ENCODE measurements around the gene MPPED1. TPM values are rescaled to one million over a fixed set of nuclear protein-coding genes. Genes with fewer than 3 reads are reported as not detected.

The MPPED1 gene
- total RNA-seq, 1 donor from 2014 or later = not detected

GRCh38 chr22:43554694-43555365 lies 143.0 kb downstream of the MPPED1 start:
- H3K27ac ChIP-seq (ENCODE audit: low read depth, low read length) = no peak overlapping the region
- Mint-ChIP-seq H3K4me1 (ENCODE audit: low read depth, unreplicated experiment) (no peaks in the 10 kb centered on the region), H3K27ac (ENCODE audit: unreplicated experiment) (no peak overlapping the region), H3K36me3 (ENCODE audit: low read depth, unreplicated experiment) (peaks cover 4% of the 10 kb centered on the region), H3K27me3 (ENCODE audit: low read depth, unreplicated experiment) (peaks cover 18% of the 10 kb centered on the region), H3K4me3 (ENCODE audit: unreplicated experiment) (no peak overlapping the region), H3K9me3 (ENCODE audit: unreplicated experiment) (peaks cover 7% of the 10 kb centered on the region)
- no peak for DNase-seq (ENCODE audit: low read depth)
- no peaks in the 10 kb centered on the region for H4K20me1 ChIP-seq (ENCODE audit: insufficient read depth, low read length)
- H2AFZ ChIP-seq (ENCODE audit: low read depth, low read length) = no peak overlapping the region
- H3K79me2 ChIP-seq (ENCODE audit: insufficient read depth, low read length) = no peaks in the 10 kb centered on the region
- H3K9ac ChIP-seq (ENCODE audit: low read length) = no peak overlapping the region
- no peaks in the 10 kb centered on the region for H3K36me3 ChIP-seq (ENCODE audit: insufficient read depth, low read length)
- no peak overlapping the region for H3K4me2 ChIP-seq (ENCODE audit: low read length)
- H3K27me3 ChIP-seq (ENCODE audit: insufficient read depth, low read length) = no peaks in the 10 kb centered on the region
- TF ChIP-seq, protein P1, sequence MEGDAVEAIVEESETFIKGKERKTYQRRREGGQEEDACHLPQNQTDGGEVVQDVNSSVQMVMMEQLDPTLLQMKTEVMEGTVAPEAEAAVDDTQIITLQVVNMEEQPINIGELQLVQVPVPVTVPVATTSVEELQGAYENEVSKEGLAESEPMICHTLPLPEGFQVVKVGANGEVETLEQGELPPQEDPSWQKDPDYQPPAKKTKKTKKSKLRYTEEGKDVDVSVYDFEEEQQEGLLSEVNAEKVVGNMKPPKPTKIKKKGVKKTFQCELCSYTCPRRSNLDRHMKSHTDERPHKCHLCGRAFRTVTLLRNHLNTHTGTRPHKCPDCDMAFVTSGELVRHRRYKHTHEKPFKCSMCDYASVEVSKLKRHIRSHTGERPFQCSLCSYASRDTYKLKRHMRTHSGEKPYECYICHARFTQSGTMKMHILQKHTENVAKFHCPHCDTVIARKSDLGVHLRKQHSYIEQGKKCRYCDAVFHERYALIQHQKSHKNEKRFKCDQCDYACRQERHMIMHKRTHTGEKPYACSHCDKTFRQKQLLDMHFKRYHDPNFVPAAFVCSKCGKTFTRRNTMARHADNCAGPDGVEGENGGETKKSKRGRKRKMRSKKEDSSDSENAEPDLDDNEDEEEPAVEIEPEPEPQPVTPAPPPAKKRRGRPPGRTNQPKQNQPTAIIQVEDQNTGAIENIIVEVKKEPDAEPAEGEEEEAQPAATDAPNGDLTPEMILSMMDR (IDR thresholded peaks at IDR 0.05; ENCODE audit: insufficient read depth, low read depth, low read length) = no peak
- TF ChIP-seq EZH2 (IDR thresholded peaks at IDR 0.05; ENCODE audit: insufficient read depth, low read length) = no peak
- no peaks in the 10 kb centered on the region for H3K4me1 ChIP-seq (ENCODE audit: insufficient read depth, low read length)
- H3K4me3 ChIP-seq (ENCODE audit: insufficient read depth, low read depth, low read length) = no peak overlapping the region
- no peak for FAIRE-seq
- no peaks in the 10 kb centered on the region for H3K9me3 ChIP-seq (ENCODE audit: insufficient read depth, low read depth, low read length)

DNA sequence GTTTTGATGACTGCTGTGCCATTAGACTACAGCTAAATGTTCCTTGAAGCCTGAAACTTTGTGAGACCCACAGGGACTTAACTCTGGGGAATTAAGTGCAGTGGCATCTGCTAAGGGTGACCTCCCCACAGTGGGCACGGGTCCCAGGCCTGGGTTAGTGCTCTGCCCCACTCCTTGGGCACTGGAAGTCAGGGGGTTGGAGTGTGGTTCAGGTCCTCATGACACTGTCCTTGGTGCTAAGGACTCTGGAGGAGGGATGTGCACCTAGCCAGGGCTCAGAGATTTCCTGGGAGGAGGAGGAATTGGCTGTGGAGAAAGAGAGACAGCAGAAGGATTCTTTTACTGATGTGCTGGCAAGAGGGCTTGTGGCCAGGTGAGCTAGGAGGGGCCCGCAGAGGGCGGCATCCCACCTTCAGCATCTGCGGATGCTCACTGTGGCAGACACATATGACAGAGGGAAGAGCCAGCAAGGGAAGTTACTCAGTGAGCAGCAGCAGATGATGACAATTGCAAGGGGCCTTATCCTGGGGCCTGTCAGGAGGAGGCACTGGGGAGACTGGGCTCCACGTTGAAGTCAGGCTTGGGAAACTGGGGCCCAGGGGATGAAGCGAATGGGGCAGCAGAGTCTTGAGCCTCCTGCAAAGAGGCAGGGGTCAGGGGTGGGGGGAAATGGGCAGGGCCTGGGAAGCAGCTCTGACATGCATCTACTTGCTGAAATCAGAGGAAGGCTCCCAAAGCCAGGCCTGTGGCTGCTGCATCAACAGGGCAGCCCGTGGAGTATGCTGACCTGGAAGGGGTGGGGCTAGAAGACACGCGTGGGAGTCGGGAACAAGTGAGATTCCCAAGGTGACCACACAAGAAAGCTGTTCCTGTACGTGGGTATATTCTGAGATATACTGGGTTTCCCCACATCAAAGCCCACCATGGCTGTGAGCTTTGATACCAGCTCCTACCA lies 144.0 kb downstream of the MPPED1 start:
- H3K9ac ChIP-seq (ENCODE audit: low read length) = no peak overlapping the region
- Mint-ChIP-seq H3K4me1 (ENCODE audit: low read depth, unreplicated experiment) (no peaks in the 10 kb centered on the region), H3K27me3 (ENCODE audit: low read depth, unreplicated experiment) (peaks cover 20% of the 10 kb centered on the region), H3K36me3 (ENCODE audit: low read depth, unreplicated experiment) (peaks cover 4% of the 10 kb centered on the region), H3K27ac (ENCODE audit: unreplicated experiment) (no peak overlapping the region), H3K9me3 (ENCODE audit: unreplicated experiment) (peaks cover 7% of the 10 kb centered on the region), H3K4me3 (ENCODE audit: unreplicated experiment) (no peak overlapping the region)
- no peaks in the 10 kb centered on the region for H3K36me3 ChIP-seq (ENCODE audit: insufficient read depth, low read length)
- H3K9me3 ChIP-seq (ENCODE audit: insufficient read depth, low read depth, low read length) = no peaks in the 10 kb centered on the region
- H3K4me3 ChIP-seq (ENCODE audit: insufficient read depth, low read depth, low read length) = no peak overlapping the region
- no peaks in the 10 kb centered on the region for H3K27me3 ChIP-seq (ENCODE audit: insufficient read depth, low read length)
- H2AFZ ChIP-seq (ENCODE audit: low read depth, low read length) = no peak overlapping the region
- H4K20me1 ChIP-seq (ENCODE audit: insufficient read depth, low read length) = no peaks in the 10 kb centered on the region
- DNase-seq (ENCODE audit: low read depth) (no peak), FAIRE-seq (no peak)
- TF ChIP-seq EZH2 (IDR thresholded peaks at IDR 0.05; ENCODE audit: insufficient read depth, low read length) = no peak
- TF ChIP-seq, protein P1 (IDR thresholded peaks at IDR 0.05; ENCODE audit: insufficient read depth, low read depth, low read length) = no peak
- H3K4me1 ChIP-seq (ENCODE audit: insufficient read depth, low read length) = no peaks in the 10 kb centered on the region
- H3K4me2 ChIP-seq (ENCODE audit: low read length) = no peak overlapping the region
- H3K79me2 ChIP-seq (ENCODE audit: insufficient read depth, low read length) = no peaks in the 10 kb centered on the region
- no peak overlapping the region for H3K27ac ChIP-seq (ENCODE audit: low read depth, low read length)

Other genes starting within 250 kb of the MPPED1 start
- 21.4 and 21.6 TPM in 2 replicates for gene TTLL12, start 224.9 kb upstream of the MPPED1 start, total RNA-seq
- 0.02 and 0.07 TPM in 2 replicates for gene SCUBE1, start 68.6 kb upstream of the MPPED1 start, total RNA-seq

Data from astrocyte (in vitro differentiated cells and primary cell).